Peyer's patch (tissue), 4 donors: ENCODE results near the gene MSS51. TPM values are rescaled to one million over a fixed set of nuclear protein-coding genes. Genes with fewer than 3 reads are reported as not detected.

Experiments
- DNase-seq, 3 donors: peaks; one replicate each; pipeline ENCODE4 v3.0.0-alpha.2; 2017 to 2019
- H3K27ac ChIP-seq, 4 donors: fragments of 200-600 bp; sonication (generic); one replicate each; pipeline ENCODE4 v1.5.1; 2016 to 2019
- H3K27me3 ChIP-seq, 2 donors: fragments of 200-600 bp; sonication (generic); one replicate each; pipeline ENCODE4 v1.5.1; 2019
- H3K36me3 ChIP-seq, 3 donors: fragments of 200-600 bp; sonication (generic); one replicate each; pipeline ENCODE4 v1.5.1; 2016 to 2019
- H3K4me1 ChIP-seq, 4 donors: fragments of 200-600 bp; sonication (generic); one replicate each; pipeline ENCODE4 v1.5.1; 2016 to 2019
- H3K4me3 ChIP-seq, 4 donors: fragments of 200-600 bp; sonication (generic); 1 replicate in 3 of 4; 2 replicates in 1 of 4; pipeline ENCODE4 v1.5.1; 2016 to 2019; ENCODE audit warnings: mild to moderate bottlenecking in 1 of 4
- H3K9me3 ChIP-seq, 4 donors: fragments of 200-600 bp; sonication (generic); one replicate each; pipeline ENCODE4 v1.5.1; 2016 to 2019; ENCODE audit warnings: mild to moderate bottlenecking in 1 of 4
- POLR2A ChIP-seq, 2 donors: fragments of 450-650 bp; IDR thresholded peaks; one replicate each; pipeline ENCODE4 v1.5.1; 2017; ENCODE audit warnings: antibody characterized with exemption in 2 of 2, mild to moderate bottlenecking in 2 of 2, moderate library complexity in 2 of 2
- total RNA-seq, 4 donors: library from RNA; depleted of rRNA; stranded (reverse); fragments of >200 nt; gene quantifications; one replicate each; pipeline ENCODE4 v1.1.0, GENCODE V29; 2016
- TF ChIP-seq, protein P1 (sequence below), 6 experiments: fragments of 450-650 bp in 4 of 6; fragments of 200-600 bp in 2 of 6; sonication (generic) in 1 of 6; IDR thresholded peaks; one replicate each; pipeline ENCODE4 v1.5.1; 2017 to 2019; ENCODE audit warnings: antibody characterized with exemption in 6 of 6, mild to moderate bottlenecking in 3 of 6, moderate library complexity in 1 of 6

The MSS51 gene
- total RNA-seq: 1 to 10 TPM; 3.3 to 7.5 (median 5.2) TPM

DNA sequence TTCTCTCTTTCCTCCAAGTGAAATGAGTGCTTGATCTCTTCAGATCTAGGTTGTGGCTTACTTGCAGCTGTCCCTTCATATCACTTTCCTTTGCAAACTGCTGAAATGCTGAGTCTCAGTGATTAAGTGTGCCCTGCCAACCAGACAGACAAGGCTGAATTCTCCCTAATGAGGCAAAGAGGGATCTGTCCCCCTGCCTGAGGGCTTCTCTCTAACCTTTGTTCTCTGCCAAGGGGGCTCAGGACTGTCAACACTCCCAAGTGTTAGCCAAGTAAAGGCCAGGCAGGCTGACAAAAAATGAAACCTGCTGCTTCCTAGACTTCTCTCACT, at the start of gene MSS51:
Gene MSS51, minus strand, starts transcription at position 24 of the 330 bp plus-strand sequence. CDS start 5,277 bp downstream, outside the sequence.
- DNase-seq: no peak
- H3K4me1 ChIP-seq: no peaks in the 10 kb centered on the region
- TF ChIP-seq POLR2A (IDR thresholded peaks at IDR 0.05): no peak
- TF ChIP-seq, protein P1, sequence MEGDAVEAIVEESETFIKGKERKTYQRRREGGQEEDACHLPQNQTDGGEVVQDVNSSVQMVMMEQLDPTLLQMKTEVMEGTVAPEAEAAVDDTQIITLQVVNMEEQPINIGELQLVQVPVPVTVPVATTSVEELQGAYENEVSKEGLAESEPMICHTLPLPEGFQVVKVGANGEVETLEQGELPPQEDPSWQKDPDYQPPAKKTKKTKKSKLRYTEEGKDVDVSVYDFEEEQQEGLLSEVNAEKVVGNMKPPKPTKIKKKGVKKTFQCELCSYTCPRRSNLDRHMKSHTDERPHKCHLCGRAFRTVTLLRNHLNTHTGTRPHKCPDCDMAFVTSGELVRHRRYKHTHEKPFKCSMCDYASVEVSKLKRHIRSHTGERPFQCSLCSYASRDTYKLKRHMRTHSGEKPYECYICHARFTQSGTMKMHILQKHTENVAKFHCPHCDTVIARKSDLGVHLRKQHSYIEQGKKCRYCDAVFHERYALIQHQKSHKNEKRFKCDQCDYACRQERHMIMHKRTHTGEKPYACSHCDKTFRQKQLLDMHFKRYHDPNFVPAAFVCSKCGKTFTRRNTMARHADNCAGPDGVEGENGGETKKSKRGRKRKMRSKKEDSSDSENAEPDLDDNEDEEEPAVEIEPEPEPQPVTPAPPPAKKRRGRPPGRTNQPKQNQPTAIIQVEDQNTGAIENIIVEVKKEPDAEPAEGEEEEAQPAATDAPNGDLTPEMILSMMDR (IDR thresholded peaks at IDR 0.05): no peak
- no peaks in the 10 kb centered on the region for H3K9me3 ChIP-seq
- H3K27ac ChIP-seq: no peak within 1 kb of the TSS
- H3K27me3 ChIP-seq: no peaks in the 10 kb centered on the region
- H3K36me3 ChIP-seq: peaks cover 0 to 13% (median 0%) of the 10 kb centered on the region in 3 donors
- H3K4me3 ChIP-seq: no peak within 1 kb of the TSS

DNA sequence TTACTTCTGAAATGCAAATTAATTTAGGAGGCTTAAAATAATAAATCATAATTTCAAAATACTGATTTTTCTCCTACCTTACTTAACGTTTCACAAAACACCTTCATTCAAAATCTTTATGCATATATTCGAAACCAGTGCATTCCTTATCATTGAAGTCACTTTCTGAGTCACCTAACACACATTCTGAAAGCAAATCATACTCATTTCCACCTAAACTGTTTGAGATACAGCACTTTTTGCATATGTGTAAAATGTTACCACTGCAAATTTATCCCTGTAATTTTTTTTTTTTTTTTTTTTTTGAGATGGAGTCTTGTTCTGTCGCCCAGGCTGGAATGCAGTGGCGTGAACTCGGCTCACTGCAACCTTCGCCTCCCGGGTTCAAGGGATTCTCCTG, 46.8 kb upstream of the MSS51 start:
- TF ChIP-seq POLR2A (IDR thresholded peaks at IDR 0.05): no peak
- TF ChIP-seq, protein P1 (IDR thresholded peaks at IDR 0.05): no peak
- DNase-seq: no peak
- Histone ChIP-seq H3K36me3 (peaks cover 0 to 38% (median 0%) of the 10 kb centered on the region in 3 donors), H3K27ac (no peak overlapping the region), H3K9me3 (no peaks in the 10 kb centered on the region), H3K4me3 (no peak overlapping the region), H3K27me3 (no peaks in the 10 kb centered on the region), H3K4me1 (no peaks in the 10 kb centered on the region)

DNA sequence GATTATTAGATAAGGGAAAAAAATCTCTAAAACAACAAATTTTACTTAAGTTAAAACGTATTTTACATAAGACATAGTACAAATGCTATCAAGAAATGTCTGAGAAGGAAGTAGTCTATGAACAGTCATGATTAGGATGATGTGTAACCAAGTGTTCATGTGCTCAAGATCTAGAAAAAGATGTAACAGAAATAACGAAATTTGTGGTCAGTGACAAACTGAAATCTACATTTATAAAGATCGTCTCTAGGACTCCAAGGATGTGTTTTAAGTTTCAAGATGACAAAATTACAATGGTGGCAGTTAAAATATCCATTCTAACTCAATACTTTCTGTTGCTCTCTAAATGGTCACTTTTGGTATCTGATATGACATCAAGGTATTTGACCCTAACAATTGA, 45.3 kb upstream of the MSS51 start:
- no peaks in the 10 kb centered on the region for H3K4me1 ChIP-seq
- DNase-seq: no peak
- no peaks in the 10 kb centered on the region for H3K9me3 ChIP-seq
- no peaks in the 10 kb centered on the region for H3K27me3 ChIP-seq
- TF ChIP-seq POLR2A (IDR thresholded peaks at IDR 0.05): no peak
- TF ChIP-seq, protein P1 (IDR thresholded peaks at IDR 0.05): no peak
- no peak overlapping the region for H3K4me3 ChIP-seq
- H3K27ac ChIP-seq: no peak overlapping the region
- H3K36me3 ChIP-seq: peaks cover 0 to 53% (median 0%) of the 10 kb centered on the region in 3 donors

DNA sequence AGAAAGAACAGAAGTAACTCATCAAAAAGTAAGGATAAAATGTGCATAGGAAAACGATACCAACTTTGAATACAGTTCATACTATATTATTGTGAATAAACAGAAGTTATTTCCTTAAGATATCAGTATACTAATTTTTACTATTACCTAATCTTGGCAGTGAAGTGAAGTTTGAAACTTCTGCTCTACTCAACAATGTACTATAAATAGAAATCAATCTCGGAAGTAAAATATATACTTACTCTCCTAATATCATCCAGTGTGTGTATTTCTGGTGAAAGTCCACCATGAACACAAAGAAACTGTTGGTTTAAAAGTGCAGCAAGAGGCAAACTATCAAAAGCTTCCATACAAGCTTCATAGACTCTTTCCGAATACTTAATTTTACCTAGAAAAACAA, 37.9 kb upstream of the MSS51 start:
- H3K27ac ChIP-seq: no peak overlapping the region
- no peaks in the 10 kb centered on the region for H3K4me1 ChIP-seq
- no peaks in the 10 kb centered on the region for H3K9me3 ChIP-seq
- no peak for TF ChIP-seq POLR2A (IDR thresholded peaks at IDR 0.05)
- TF ChIP-seq, protein P1 (IDR thresholded peaks at IDR 0.05): no peak
- H3K36me3 ChIP-seq: peaks cover 0 to 91% (median 0%) of the 10 kb centered on the region in 3 donors
- DNase-seq: no peak
- H3K27me3 ChIP-seq: no peaks in the 10 kb centered on the region
- H3K4me3 ChIP-seq: no peak overlapping the region

DNA sequence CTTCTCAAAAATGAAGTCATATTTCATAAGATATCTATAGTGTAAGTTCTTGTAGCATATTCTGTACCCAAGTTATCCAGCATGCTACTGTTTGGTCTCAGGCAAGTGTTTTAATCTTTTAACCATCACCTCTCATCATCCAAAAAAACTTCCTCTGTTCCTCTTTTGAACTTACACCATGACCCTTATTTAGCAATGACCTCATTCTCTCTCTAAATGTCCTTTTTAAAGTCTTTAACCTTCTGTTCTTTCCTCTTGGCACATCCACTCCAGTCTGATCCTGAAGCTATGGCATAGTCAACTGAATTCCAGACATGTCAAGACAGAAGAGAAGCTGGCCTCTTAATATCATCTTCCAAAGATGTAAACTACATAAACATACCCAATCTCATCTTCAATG, 36.2 kb upstream of the MSS51 start:
- no peak for TF ChIP-seq POLR2A (IDR thresholded peaks at IDR 0.05)
- TF ChIP-seq, protein P1 (IDR thresholded peaks at IDR 0.05): no peak
- Histone ChIP-seq H3K4me1 (no peaks in the 10 kb centered on the region), H3K4me3 (no peak overlapping the region), H3K36me3 (peaks cover 0 to 87% (median 0%) of the 10 kb centered on the region in 3 donors), H3K9me3 (no peaks in the 10 kb centered on the region), H3K27ac (no peak overlapping the region), H3K27me3 (no peaks in the 10 kb centered on the region)
- no peak for DNase-seq

DNA sequence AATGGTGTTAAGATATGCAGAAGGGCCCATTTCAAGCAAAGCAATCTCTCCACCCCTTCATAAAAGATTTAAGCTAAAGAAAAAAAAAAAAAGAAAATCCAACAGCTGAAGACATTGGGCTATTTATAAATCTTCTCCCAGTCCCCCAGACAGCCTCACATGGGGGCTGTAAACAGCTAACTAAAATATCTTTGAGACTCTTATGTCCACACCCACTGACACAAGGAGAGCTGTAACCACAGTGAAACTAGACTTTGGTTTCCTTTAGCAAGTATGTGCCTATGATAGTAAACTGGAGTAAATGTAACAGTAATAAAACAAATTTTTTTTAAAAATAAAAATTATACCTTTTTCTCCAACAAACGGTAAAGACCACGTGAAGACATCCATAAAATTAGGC, 33.8 kb upstream of the MSS51 start:
- no peak for DNase-seq
- Histone ChIP-seq H3K4me1 (no peaks in the 10 kb centered on the region), H3K27ac (no peak overlapping the region), H3K36me3 (peaks cover 0 to 74% (median 0%) of the 10 kb centered on the region in 3 donors), H3K4me3 (no peak overlapping the region), H3K27me3 (no peaks in the 10 kb centered on the region), H3K9me3 (no peaks in the 10 kb centered on the region)
- TF ChIP-seq POLR2A (IDR thresholded peaks at IDR 0.05): no peak
- TF ChIP-seq, protein P1 (IDR thresholded peaks at IDR 0.05): no peak
